ENCODE data around the gene MTA1. TPM values are rescaled to one million over a fixed set of nuclear protein-coding genes. Genes with fewer than 3 reads are reported as not detected.

MTA1 gene
- total and polyA plus RNA-seq, 2 donors (not counting 1 experiment from before 2014, with no cell fraction given): 137 to 147 TPM

DNA sequence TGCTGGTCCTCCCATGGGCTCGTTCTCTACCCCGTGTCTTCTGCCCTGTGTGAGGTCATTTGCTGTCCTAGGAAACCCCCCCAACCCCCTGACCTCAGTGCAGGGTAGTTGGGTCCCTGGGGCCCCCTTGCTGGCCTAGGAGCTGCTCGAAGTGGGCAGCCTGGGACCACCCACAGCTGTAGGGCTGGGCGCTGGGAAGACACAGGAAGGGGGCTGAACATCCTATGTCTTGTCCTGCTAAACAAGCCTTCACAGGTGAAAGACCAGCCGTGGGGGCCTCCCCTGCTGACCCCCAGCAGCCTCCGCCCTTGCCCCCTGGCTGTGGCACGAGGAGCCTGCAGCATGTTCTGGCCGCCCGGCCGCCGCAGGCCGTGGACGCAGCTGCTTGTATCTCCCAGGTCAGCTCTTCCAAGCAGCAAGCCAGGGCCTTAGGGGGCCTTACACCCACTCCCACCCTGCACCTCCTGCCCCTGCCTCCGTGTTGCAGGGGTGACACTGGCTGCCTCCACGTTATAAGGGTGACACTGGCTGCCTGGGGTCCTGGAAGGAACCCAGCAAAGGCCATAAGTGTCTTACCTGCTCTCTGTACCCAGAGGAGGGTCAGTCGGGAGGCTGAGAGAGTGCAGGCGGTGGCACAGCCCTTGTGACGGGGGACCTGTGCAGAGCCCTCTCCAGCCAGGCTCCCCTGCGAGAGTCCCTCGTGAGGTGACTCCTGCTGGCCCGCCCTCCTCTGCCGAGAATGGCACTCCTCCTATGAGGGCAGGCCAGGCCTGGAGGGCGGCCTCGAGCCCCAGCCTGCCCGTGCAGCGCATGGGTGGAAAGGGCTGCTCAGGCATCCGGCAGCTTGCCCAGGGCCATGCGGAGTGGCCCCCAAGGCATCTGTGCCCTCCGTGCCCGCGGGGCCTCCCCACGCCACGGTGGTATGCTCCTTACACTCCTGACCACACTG is 32.8 kb upstream of the MTA1 start:
- Mint-ChIP-seq H3K27me3 (no peaks in the 10 kb centered on the region), H3K4me3 (no peak overlapping the region), H3K27ac (no peak overlapping the region)

GRCh38 chr14:105387530-105387922 is 32.1 kb upstream of the MTA1 start:
- ChIA-PET POLR2A (no interaction called here), CTCF (no interaction called here)
- TF ChIP-seq, protein P1, sequence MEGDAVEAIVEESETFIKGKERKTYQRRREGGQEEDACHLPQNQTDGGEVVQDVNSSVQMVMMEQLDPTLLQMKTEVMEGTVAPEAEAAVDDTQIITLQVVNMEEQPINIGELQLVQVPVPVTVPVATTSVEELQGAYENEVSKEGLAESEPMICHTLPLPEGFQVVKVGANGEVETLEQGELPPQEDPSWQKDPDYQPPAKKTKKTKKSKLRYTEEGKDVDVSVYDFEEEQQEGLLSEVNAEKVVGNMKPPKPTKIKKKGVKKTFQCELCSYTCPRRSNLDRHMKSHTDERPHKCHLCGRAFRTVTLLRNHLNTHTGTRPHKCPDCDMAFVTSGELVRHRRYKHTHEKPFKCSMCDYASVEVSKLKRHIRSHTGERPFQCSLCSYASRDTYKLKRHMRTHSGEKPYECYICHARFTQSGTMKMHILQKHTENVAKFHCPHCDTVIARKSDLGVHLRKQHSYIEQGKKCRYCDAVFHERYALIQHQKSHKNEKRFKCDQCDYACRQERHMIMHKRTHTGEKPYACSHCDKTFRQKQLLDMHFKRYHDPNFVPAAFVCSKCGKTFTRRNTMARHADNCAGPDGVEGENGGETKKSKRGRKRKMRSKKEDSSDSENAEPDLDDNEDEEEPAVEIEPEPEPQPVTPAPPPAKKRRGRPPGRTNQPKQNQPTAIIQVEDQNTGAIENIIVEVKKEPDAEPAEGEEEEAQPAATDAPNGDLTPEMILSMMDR (IDR thresholded peaks at IDR 0.05): no peak
- no peak for TF ChIP-seq EZH2 (IDR thresholded peaks at IDR 0.05; ENCODE audit: borderline replicate concordance, insufficient read depth, low read depth, low read length, poor library complexity, severe bottlenecking)
- Histone ChIP-seq H3K27ac (ENCODE audit: low read length in 2 of 2) (no peak overlapping the region), H3K4me1 (ENCODE audit: control insufficient read depth in 2 of 2, insufficient read depth in 2 of 2, low read length in 2 of 2) (peaks cover 10 to 17% of the 10 kb centered on the region in 2 donors), H3K36me3 (replicated peaks in 1 of 2; ENCODE audit: control extremely low read depth in 1 of 2, control insufficient read depth in 1 of 2, extremely low read depth in 1 of 2, insufficient read depth in 2 of 2, low read length in 1 of 2) (no peaks in the 10 kb centered on the region), H3K4me2 (replicated peaks; ENCODE audit: low read depth, low read length, poor library complexity, severe bottlenecking) (no peak overlapping the region), H2AFZ (ENCODE audit: insufficient read depth, low read depth, low read length, poor library complexity, severe bottlenecking) (no peak overlapping the region), H3K27me3 (replicated peaks in 1 of 4; ENCODE audit: control extremely low read depth in 1 of 4, control insufficient read depth in 3 of 4, insufficient read depth in 4 of 4, low read length in 3 of 4) (no peaks in the 10 kb centered on the region), H4K20me1 (ENCODE audit: control insufficient read depth, insufficient read depth, low read length, poor library complexity, severe bottlenecking) (no peaks in the 10 kb centered on the region), H3K79me2 (ENCODE audit: control insufficient read depth, insufficient read depth, low read length) (no peaks in the 10 kb centered on the region), H3K9me3 (ENCODE audit: control extremely low read depth in 1 of 3, control insufficient read depth in 2 of 3, insufficient read depth in 1 of 3, low read length in 2 of 3) (no peaks in the 10 kb centered on the region), H3K4me3 (ENCODE audit: control extremely low read depth in 1 of 5, extremely low read depth in 1 of 5, insufficient read depth in 1 of 5, low read depth in 2 of 5, low read length in 4 of 5) (no peak overlapping the region), H3K9ac (ENCODE audit: low read length) (no peak overlapping the region)
- intact Hi-C loops (cut with micrococcal nuclease): no loop called here
- H3K27me3 Mint-ChIP-seq: no peaks in the 10 kb centered on the region
- WGBS (ENCODE audit: insufficient coverage): 92% methylated on average over 10 of the region's 10 CpGs
- ATAC-seq (ENCODE audit: low read depth) (no peak), DNase-seq (no peak)
- H3K27ac Mint-ChIP-seq: no peak overlapping the region
- no peaks in the 10 kb centered on the region for H3K9me3 Mint-ChIP-seq (ENCODE audit: insufficient read depth)
- H3K4me3 Mint-ChIP-seq: no peak overlapping the region
- peaks cover 14% of the 10 kb centered on the region for H3K4me1 Mint-ChIP-seq

More for the DNA sequence above, 32.8 kb upstream of the MTA1 start:
- Histone ChIP-seq H3K36me3 (replicated peaks in 1 of 2; ENCODE audit: control extremely low read depth in 1 of 2, control insufficient read depth in 1 of 2, extremely low read depth in 1 of 2, insufficient read depth in 2 of 2, low read length in 1 of 2) (no peaks in the 10 kb centered on the region), H3K4me1 (ENCODE audit: control insufficient read depth in 2 of 2, insufficient read depth in 2 of 2, low read length in 2 of 2) (peaks cover 10 to 17% of the 10 kb centered on the region in 2 donors), H4K20me1 (ENCODE audit: control insufficient read depth, insufficient read depth, low read length, poor library complexity, severe bottlenecking) (no peaks in the 10 kb centered on the region), H3K4me2 (replicated peaks; ENCODE audit: low read depth, low read length, poor library complexity, severe bottlenecking) (no peak overlapping the region), H3K27me3 (replicated peaks in 1 of 4; ENCODE audit: control extremely low read depth in 1 of 4, control insufficient read depth in 3 of 4, insufficient read depth in 4 of 4, low read length in 3 of 4) (no peaks in the 10 kb centered on the region), H2AFZ (ENCODE audit: insufficient read depth, low read depth, low read length, poor library complexity, severe bottlenecking) (no peak overlapping the region), H3K79me2 (ENCODE audit: control insufficient read depth, insufficient read depth, low read length) (no peaks in the 10 kb centered on the region), H3K27ac (ENCODE audit: low read length in 2 of 2) (no peak overlapping the region), H3K9ac (ENCODE audit: low read length) (no peak overlapping the region), H3K9me3 (ENCODE audit: control extremely low read depth in 1 of 3, control insufficient read depth in 2 of 3, insufficient read depth in 1 of 3, low read length in 2 of 3) (no peaks in the 10 kb centered on the region), H3K4me3 (ENCODE audit: control extremely low read depth in 1 of 5, extremely low read depth in 1 of 5, insufficient read depth in 1 of 5, low read depth in 2 of 5, low read length in 4 of 5) (no peak overlapping the region)
- POLR2A ChIA-PET: no interaction called here
- CTCF ChIA-PET: no interaction called here
- TF ChIP-seq, protein P1 (IDR thresholded peaks at IDR 0.05): no peak
- no peak for TF ChIP-seq EZH2 (IDR thresholded peaks at IDR 0.05; ENCODE audit: borderline replicate concordance, insufficient read depth, low read depth, low read length, poor library complexity, severe bottlenecking)
- H3K4me1 Mint-ChIP-seq: peaks cover 14% of the 10 kb centered on the region
- DNase-seq: no peak
- ATAC-seq (ENCODE audit: low read depth): no peak
- intact Hi-C loops (cut with micrococcal nuclease): no loop called here
- WGBS (ENCODE audit: insufficient coverage): 94% methylated on average over 31 of the region's 33 CpGs
- H3K9me3 Mint-ChIP-seq (ENCODE audit: insufficient read depth): no peaks in the 10 kb centered on the region
